GM19328 (cell line): ENCODE results near the gene AFMID.
"Not testable (repeated sequence)": the region's sequence is repeated elsewhere in the genome, so short reads cannot be mapped to it uniquely, and the experiment has no call there.

Experiments used
- ATAC-seq: cut with Tn5 transposase; IDR thresholded peaks from one replicate; pipeline ENCODE4 v1.9.1; 2021; ENCODE audit warnings: mild to moderate bottlenecking, moderate library complexity; ENCODE audit not compliant: unreplicated experiment

Gene AFMID

GRCh38 chr17:78151514-78152008, 35.6 kb upstream of the AFMID start:
- no peak for ATAC-seq

DNA sequence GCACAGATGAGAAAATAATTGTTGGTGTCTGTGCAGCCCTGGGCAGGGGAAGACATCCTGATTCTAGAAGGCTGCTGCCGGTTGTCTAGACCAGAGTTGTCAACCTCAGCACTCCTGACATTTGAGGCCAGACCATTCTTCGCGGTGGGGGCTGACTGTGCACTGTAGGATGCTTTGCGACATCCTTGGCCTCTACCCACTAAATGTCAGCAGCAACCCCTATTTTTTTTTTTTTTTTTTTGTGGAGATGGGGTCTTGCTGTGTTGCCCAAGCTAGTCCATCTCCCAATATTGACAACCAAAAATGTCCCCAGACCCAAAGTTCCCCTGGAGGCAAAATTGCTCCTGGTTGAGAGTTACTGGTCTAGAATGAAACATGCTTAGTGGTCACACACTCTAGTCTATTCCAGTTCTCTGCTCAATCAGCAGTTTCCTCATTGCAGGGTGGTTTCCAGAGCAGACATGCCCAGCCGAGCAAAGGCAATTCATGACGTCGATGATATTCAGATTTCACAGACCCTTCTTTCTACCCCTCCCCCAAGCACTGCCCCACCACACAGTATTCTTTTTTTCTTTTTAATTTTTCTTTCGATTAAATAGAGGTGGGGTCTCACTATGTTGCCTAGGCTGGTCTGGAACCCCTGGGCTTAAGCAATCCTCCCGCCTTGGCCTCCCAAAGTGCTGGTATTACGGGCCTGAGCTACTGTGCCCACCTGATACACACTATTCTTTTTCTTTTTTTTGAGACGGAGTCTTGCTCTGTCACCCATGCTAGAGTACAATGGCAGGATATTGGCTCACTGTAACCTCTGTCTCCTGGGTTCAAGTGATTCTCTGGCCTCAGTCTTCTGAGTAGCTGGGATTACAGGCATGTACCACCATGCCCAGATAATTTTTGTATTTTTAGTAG, 32.0 kb upstream of the AFMID start:
- no peak for ATAC-seq

GRCh38 chr17:78159575-78160158, 27.5 kb upstream of the AFMID start:
- no peak for ATAC-seq

DNA sequence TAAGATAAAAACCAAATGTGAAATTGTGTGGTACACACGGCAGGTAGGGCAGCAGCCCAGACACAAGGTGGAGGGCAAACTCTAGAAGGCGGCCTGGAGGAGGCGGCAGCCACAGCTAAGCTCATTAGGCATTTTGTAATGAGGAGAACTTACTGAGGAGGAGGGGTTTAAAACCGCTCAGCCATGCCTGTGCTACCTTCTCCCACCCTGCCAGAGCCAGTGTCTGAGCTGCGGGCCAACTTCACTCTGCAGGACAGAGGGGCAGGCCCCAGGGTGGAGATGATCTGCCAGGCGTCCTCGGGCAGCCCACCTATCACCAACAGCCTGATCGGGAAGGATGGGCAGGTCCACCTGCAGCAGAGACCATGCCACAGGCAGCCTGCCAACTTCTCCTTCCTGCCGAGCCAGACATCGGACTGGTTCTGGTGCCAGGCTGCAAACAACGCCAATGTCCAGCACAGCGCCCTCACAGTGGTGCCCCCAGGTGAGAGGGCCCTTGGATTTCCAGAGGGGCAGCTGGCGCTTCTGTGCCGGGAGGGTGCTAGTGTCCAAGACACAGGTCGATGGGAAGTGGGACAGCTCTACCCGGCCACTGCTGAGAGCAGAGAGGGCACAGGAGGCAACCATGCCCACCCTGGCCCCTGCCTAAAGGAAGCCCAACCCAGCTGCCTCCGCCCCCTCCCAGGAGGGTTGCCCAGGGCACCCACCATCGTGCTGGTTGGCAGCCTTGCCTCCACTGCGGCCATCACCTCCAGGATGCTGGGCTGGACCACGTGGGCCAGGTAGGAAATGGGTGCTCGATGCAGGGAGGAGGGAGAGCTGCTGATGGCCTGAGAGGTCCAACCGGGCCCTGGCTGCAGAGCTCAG, 23.0 kb upstream of the AFMID start:
- no peak for ATAC-seq

DNA sequence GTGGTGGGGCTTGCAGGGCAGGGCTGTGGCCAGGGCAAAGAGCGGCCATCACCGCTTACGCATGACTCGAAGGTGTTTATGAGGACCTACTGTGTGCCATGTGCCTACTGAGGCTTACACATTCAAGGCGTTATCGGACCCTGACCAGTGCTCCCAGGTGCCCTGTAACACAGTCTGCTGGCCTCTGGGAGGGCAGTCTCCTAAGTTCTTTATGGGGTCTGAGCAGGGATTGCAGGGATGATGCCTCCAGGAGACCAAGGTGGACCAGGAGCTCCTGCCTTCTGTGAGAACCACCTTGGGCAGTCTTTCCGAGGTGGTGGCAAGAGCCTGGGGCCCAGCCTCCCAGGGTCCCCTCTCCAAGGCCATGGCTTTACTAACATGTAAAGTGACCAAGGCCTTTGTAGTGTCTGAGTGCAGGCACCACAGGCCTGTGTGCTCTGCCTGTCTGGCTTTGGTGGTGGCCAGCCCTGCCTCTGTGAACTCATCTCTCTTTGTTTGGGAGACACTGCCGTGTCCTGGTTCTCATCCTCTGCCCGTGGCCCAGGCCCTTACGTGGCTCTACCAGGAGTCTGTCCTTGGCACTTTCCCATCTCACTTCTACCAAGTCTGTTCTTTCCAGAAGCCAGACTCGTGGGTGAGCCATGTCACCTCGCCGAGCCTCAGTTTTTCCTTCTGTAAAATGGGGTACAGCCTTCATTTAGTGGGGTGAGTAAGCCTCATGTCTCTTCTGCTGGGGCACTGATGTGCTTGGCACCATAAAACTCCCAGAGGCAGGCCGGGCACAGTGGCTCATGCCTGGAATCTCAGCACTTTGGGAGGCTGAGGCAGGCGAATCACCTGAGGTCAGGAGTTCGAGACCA, 22.2 kb upstream of the AFMID start:
- ATAC-seq, result no peak

DNA sequence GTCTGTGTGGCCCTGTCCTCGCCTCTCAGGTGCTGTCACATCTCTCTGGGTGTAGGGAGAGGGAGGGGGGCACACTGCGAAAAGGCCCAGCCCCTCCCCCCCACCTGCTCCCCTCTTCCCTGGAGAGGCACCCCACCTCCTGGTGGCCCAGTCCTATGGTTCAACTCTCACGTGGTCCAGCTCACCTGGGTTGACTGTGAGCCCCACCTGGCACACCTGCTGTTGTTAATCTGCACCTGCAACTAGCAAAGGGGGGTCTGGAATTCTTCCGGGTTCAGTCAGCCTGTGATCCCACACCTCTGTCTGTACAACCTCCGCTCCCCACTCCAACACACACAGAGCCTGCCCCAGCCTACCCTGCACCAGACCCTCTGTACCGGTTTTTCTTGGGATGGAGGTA, 20.7 kb upstream of the AFMID start:
- ATAC-seq, result no peak

DNA sequence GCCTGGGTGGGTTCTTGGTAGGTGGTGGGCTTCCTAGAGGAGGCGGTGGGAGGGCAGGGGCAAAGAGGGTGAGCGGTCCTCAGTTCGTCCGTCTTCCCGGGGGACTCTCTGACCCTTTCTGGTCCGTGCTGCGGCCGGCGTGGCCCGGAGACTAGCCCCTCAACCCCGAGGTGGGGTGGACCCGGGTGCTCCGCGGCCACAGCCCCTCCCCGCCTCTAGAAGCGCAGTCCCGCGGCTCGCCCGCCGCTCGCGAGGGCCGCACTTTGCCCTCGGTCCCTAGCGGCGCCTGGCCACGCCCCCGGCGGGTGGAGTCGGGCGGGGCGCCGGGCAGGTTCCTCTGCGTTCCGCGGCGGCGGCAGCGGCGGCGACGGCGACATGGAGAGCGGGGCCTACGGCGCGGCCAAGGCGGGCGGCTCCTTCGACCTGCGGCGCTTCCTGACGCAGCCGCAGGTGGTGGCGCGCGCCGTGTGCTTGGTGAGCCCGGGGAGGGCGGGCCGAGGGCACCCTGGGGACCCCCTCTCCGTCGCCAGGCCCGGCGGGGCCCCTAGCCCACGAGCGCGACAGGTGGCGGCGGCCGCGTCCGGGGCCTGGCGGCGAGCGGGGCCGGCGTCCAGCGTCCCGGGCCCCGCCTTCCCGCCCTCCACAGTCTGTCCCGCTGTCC, 18.8 kb upstream of the AFMID start, which contains the start of gene SYNGR2:
SYNGR2 (plus strand) TSS at position 340 of the 661 bp plus-strand sequence; CDS start at position 376, 36 bp downstream.
- ATAC-seq, result peak; percentile 54

- ATAC-seq, result peak; percentile 17
Observed at GRCh38 chr17:78168903-78169793, 18.0 kb upstream of the AFMID start.

DNA sequence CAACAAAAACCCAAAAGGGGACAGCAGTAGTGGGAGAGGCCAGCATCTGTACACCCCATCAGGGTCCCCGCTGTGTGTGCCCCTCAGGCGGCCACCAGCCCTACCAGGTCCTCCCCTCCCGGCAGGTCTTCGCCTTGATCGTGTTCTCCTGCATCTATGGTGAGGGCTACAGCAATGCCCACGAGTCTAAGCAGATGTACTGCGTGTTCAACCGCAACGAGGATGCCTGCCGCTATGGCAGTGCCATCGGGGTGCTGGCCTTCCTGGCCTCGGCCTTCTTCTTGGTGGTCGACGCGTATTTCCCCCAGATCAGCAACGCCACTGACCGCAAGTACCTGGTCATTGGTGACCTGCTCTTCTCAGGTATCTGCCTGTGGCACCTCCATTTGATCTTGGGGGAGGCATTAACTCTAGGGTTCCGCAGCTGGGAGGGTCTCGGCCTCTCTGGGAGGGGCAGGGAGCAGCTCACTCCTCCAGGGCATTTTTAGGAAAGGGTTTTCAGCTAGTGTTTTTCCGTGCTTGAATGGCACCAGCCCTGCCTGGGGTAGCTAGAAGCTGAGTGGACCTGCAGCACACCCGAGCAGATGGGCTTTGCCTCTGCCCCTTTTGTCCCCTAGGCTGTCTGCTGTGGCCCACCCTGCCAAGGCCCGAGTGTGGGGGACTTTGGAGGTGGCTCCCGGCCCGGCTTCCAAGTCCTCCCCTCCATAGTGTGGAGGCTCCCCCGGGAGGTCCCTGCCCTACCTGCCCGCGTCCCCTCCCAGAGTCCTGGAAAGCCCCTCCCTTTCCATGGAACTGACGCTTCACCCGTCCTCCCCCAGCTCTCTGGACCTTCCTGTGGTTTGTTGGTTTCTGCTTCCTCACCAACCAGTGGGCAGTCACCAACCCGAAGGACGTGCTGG, 16.2 kb upstream of the AFMID start:
- ATAC-seq, result no peak

DNA sequence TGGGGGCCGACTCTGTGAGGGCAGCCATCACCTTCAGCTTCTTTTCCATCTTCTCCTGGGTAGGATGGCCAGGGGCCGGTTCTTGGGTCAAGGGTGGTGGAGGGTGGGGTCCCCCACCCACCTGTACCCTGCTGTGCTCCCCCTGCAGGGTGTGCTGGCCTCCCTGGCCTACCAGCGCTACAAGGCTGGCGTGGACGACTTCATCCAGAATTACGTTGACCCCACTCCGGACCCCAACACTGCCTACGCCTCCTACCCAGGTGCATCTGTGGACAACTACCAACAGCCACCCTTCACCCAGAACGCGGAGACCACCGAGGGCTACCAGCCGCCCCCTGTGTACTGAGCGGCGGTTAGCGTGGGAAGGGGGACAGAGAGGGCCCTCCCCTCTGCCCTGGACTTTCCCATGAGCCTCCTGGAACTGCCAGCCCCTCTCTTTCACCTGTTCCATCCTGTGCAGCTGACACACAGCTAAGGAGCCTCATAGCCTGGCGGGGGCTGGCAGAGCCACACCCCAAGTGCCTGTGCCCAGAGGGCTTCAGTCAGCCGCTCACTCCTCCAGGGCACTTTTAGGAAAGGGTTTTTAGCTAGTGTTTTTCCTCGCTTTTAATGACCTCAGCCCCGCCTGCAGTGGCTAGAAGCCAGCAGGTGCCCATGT, 15.4 kb upstream of the AFMID start:
- not testable (repeated sequence) for ATAC-seq

GRCh38 chr17:78172249-78173051, 14.7 kb upstream of the AFMID start:
- no peak for ATAC-seq

GRCh38 chr17:78173097-78173715, 14.0 kb upstream of the AFMID start:
- no peak for ATAC-seq

DNA sequence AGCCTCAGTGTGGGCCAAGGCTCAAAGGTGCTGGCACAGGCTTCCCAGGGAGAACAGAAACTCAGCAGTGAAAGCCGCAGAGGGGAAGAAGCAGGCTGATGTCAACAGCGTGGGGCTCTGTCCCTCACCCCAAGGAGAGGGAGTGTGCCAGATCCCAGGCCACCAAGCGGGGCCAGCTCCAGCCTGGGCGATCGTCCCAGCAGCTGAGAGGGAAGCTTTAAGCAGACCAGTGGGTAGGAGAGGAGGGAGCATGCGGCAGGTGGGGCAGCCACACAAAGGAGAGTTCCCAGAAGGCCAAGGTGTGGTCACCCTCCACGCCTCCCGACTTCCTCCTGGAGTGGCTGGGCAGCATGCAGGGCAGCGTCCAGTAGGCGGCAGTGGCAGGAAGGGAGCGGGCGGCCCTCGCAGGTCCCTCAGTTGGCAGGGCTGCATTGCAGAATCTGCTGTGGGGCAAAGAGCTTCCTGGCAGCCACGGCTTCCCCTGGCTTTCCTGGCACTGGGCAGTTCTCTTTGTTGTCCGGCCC, 12.8 kb upstream of the AFMID start:
- ATAC-seq, result no peak

- no peak for ATAC-seq
Observed at GRCh38 chr17:78174870-78175642, 12.1 kb upstream of the AFMID start.

- no peak for ATAC-seq
Observed at GRCh38 chr17:78175643-78175981, 11.6 kb upstream of the AFMID start.
